Peyer's patch (tissue), 4 donors: ENCODE measurements around the gene IFNA5.

Experiments used
- CTCF ChIP-seq, 6 experiments: fragments of 450-650 bp in 4 of 6; fragments of 200-600 bp in 2 of 6; sonication (generic) in 1 of 6; IDR thresholded peaks; one replicate each; pipeline ENCODE4 v1.5.1; 2017 to 2019; ENCODE audit warnings: antibody characterized with exemption in 6 of 6, mild to moderate bottlenecking in 3 of 6, moderate library complexity in 1 of 6
- POLR2A ChIP-seq, 2 donors: fragments of 450-650 bp; IDR thresholded peaks; one replicate each; pipeline ENCODE4 v1.5.1; 2017; ENCODE audit warnings: antibody characterized with exemption in 2 of 2, mild to moderate bottlenecking in 2 of 2, moderate library complexity in 2 of 2

- TF ChIP-seq CTCF (IDR thresholded peaks at IDR 0.05) (no peak), POLR2A (IDR thresholded peaks at IDR 0.05) (no peak)
These were observed 38.2 kb downstream of the IFNA5 start for GRCh38 chr9:21266733-21267484.
